HCT116 (cell line): ENCODE data around the gene HEPACAM2. TPM values are rescaled to one million over a fixed set of nuclear protein-coding genes. Genes with fewer than 3 reads are reported as not detected.

ENCODE experiments used
- ATAC-seq: fragments of 200-7000 bp; cut with Tn5 transposase; 2 replicates; pipeline ENCODE4 v1.9.1; 2020; ENCODE audit warnings: mild to moderate bottlenecking, moderate library complexity
- BruUV-seq: library from RNA; stranded (reverse); fragments of 400-500 nt; replicated peaks from 2 replicates; lab custom pipeline; 2021; lab: Mats Ljungman, UMichigan
- CTCF ChIA-PET: fragments of 300-600 bp; sonication (Branson Sonifier 250); formaldehyde crosslinking; loops from one replicate; lab custom pipeline; 2021; ENCODE audit warnings: antibody characterized with exemption; lab: Charles Lee
- POLR2A ChIA-PET: fragments of 300-600, 350-600 bp; sonication (Branson Sonifier 250); formaldehyde crosslinking; loops from one replicate; lab custom pipeline; 2021; ENCODE audit warnings: antibody characterized with exemption; lab: Charles Lee
- RAD21 ChIA-PET, 2 experiments: fragments of 300-600 bp; sonication (Branson Sonifier 250); formaldehyde crosslinking; loops; one replicate each; lab custom pipeline; 2023; ENCODE audit warnings: low total read pairs in 2 of 2; ENCODE audit not compliant: uncharacterized antibody in 2 of 2, unreplicated experiment in 2 of 2, low non-redundant PET in 1 of 2; lab: Charles Lee
- DNase-seq: peaks from one replicate; pipeline ENCODE4 v3.0.0-alpha.2; 2010; ENCODE audit warnings: low read depth, low spot score
- H2AFZ ChIP-seq: fragments of 200-600 bp; shearing (Covaris generic), sonication (generic); 2 replicates; pipeline ENCODE4 v1.6.1; 2017; ENCODE audit warnings: low read depth, mixed run types, mixed read lengths, antibody characterized with exemption, low read length; ENCODE audit not compliant: poor library complexity, severe bottlenecking
- H3K27ac ChIP-seq: 2 replicates; pipeline ENCODE4 v1.5.1; 2012; ENCODE audit warnings: low read depth, low read length
- H3K27me3 ChIP-seq: fragments of 200-600 bp; sonication (generic); 2 replicates; pipeline ENCODE4 v1.6.1; 2016; ENCODE audit warnings: mixed run types, low read length, mixed read lengths; ENCODE audit not compliant: insufficient read depth
- H3K36me3 ChIP-seq, 2 experiments: fragments of 200-500 bp in 1 of 2; fragments of 200-600 bp in 1 of 2; sonication (Bioruptor generic) in 1 of 2; sonication (generic) in 1 of 2; 2 replicates each; pipeline versions ENCODE4 v1.5.1 to v1.6.1; 2014 to 2016; ENCODE audit warnings: low read length in 2 of 2, inconsistent platforms in 1 of 2, mixed read lengths in 1 of 2, mixed run types in 1 of 2; ENCODE audit not compliant: insufficient read depth in 2 of 2, control insufficient read depth in 1 of 2
- H3K4me1 ChIP-seq, 2 experiments: fragments of 200-600 bp in 1 of 2; sonication (generic) in 1 of 2; 2 replicates each; pipeline versions ENCODE4 v1.5.1 to v1.6.1; 2012 to 2017; ENCODE audit warnings: low read length in 2 of 2, inconsistent platforms in 1 of 2, mild to moderate bottlenecking in 1 of 2, mixed read lengths in 1 of 2, mixed run types in 1 of 2, moderate library complexity in 1 of 2; ENCODE audit not compliant: insufficient read depth in 2 of 2, control insufficient read depth in 1 of 2
- H3K4me2 ChIP-seq: fragments of 200-600 bp; sonication (generic); 2 replicates; pipeline ENCODE4 v1.6.1; 2017; ENCODE audit warnings: mixed run types, low read length, mixed read lengths
- H3K4me3 ChIP-seq, 2 experiments: fragments of 200-600 bp in 1 of 2; sonication (generic) in 1 of 2; replicated peaks in 1 of 2; 2 replicates each; pipeline ENCODE4 v1.5.1; 2011 to 2016; ENCODE audit warnings: low read length in 2 of 2, control low read depth in 1 of 2, low read depth in 1 of 2, mild to moderate bottlenecking in 1 of 2, mixed read lengths in 1 of 2, mixed run types in 1 of 2
- H3K79me2 ChIP-seq: fragments of 200-600 bp; sonication (generic); 2 replicates; pipeline ENCODE4 v1.6.1; 2017; ENCODE audit warnings: mild to moderate bottlenecking, mixed run types, low read length, moderate library complexity, mixed read lengths; ENCODE audit not compliant: insufficient read depth
- H3K9ac ChIP-seq: fragments of 200-600 bp; sonication (generic); 2 replicates; pipeline ENCODE4 v1.6.1; 2016; ENCODE audit warnings: low read length, mixed read lengths
- H3K9me2 ChIP-seq: fragments of 200-600 bp; sonication (generic), shearing (Covaris generic); 2 replicates; pipeline ENCODE4 v1.6.1; 2017; ENCODE audit warnings: mixed run types, mild to moderate bottlenecking, moderate library complexity; ENCODE audit not compliant: insufficient read depth
- H3K9me3 ChIP-seq, 2 experiments: fragments of 200-500 bp in 1 of 2; fragments of 200-600 bp in 1 of 2; sonication (Bioruptor generic) in 1 of 2; sonication (generic) in 1 of 2; 2 replicates each; pipeline ENCODE4 v1.6.1; 2014 to 2017; ENCODE audit warnings: low read length in 2 of 2, mixed read lengths in 2 of 2, inconsistent platforms in 1 of 2, low read depth in 1 of 2, mild to moderate bottlenecking in 1 of 2, mixed run types in 1 of 2, moderate library complexity in 1 of 2; ENCODE audit not compliant: control insufficient read depth in 1 of 2, insufficient read depth in 1 of 2
- H4K20me1 ChIP-seq: fragments of 200-600 bp; sonication (generic), shearing (Covaris generic); 2 replicates; pipeline ENCODE4 v1.6.1; 2017; ENCODE audit warnings: mixed run types, mild to moderate bottlenecking, moderate library complexity; ENCODE audit not compliant: insufficient read depth
- CBX3 ChIP-seq: IDR thresholded peaks from 2 replicates; pipeline ENCODE4 v1.6.1; 2012; ENCODE audit warnings: low read depth
- CEBPB ChIP-seq: IDR thresholded peaks from 2 replicates; pipeline ENCODE4 v1.6.1; 2012; ENCODE audit warnings: low read depth
- ELF1 ChIP-seq: IDR thresholded peaks from 2 replicates; pipeline ENCODE4 v1.6.1; 2012; ENCODE audit warnings: low read depth, borderline replicate concordance
- EZH2 ChIP-seq: fragments of 200-600 bp; sonication (generic); IDR thresholded peaks from 2 replicates; pipeline ENCODE4 v1.6.1; 2017; ENCODE audit warnings: antibody characterized with exemption, mixed run types
- JUND ChIP-seq: IDR thresholded peaks from 2 replicates; pipeline ENCODE4 v1.6.1; 2012
- POLR2AphosphoS5 ChIP-seq: IDR thresholded peaks from 2 replicates; pipeline ENCODE4 v1.6.1; 2011; ENCODE audit warnings: mild to moderate bottlenecking, low read depth, low read length, moderate library complexity
- RAD21 ChIP-seq: IDR thresholded peaks from 2 replicates; pipeline ENCODE4 v1.6.1; 2012; ENCODE audit warnings: low read depth, mild to moderate bottlenecking
- SIN3A ChIP-seq: IDR thresholded peaks from 2 replicates; pipeline ENCODE4 v1.6.1; 2012; ENCODE audit warnings: low read depth
- SRF ChIP-seq: IDR thresholded peaks from 2 replicates; pipeline ENCODE4 v1.6.1; 2012; ENCODE audit warnings: low read depth
- TCF7L2 ChIP-seq: IDR thresholded peaks from 2 replicates; pipeline ENCODE4 v1.7.0; 2011; ENCODE audit warnings: borderline replicate concordance, inconsistent platforms; ENCODE audit not compliant: insufficient read depth, insufficient read length; ENCODE audit errors: extremely low read depth
- YY1 ChIP-seq: IDR thresholded peaks from 2 replicates; pipeline ENCODE4 v1.6.1; 2011; ENCODE audit warnings: low read length, low read depth, moderate library complexity, mild to moderate bottlenecking; ENCODE audit not compliant: insufficient replicate concordance; ENCODE audit errors: extremely low read depth
- intact Hi-C: fragments of 100-400 bp; cut with micrococcal nuclease; formaldehyde crosslinking; loops from 2 replicates; pipeline ENCODE4 v1.10.0; 2022
- total RNA-seq: library from RNA; stranded (reverse); gene quantifications from one replicate; pipeline ENCODE4 v1.2.1, GENCODE V29; 2021; ENCODE audit not compliant: unreplicated experiment
- TF ChIP-seq, protein P1 (sequence below): IDR thresholded peaks from 2 replicates; pipeline ENCODE4 v1.6.1; 2012; ENCODE audit warnings: low read depth
- TF ChIP-seq, protein P2 (sequence below): IDR thresholded peaks from 2 replicates; pipeline ENCODE4 v1.6.1; 2012
- TF ChIP-seq, protein P3 (sequence below): IDR thresholded peaks from 2 replicates; pipeline ENCODE4 v1.6.1; 2011; ENCODE audit warnings: mild to moderate bottlenecking, low read length, moderate library complexity; ENCODE audit not compliant: insufficient replicate concordance; ENCODE audit errors: extremely low read depth

HEPACAM2 gene
- total RNA-seq, 1 experiment from 2014 or later: not detected

DNA sequence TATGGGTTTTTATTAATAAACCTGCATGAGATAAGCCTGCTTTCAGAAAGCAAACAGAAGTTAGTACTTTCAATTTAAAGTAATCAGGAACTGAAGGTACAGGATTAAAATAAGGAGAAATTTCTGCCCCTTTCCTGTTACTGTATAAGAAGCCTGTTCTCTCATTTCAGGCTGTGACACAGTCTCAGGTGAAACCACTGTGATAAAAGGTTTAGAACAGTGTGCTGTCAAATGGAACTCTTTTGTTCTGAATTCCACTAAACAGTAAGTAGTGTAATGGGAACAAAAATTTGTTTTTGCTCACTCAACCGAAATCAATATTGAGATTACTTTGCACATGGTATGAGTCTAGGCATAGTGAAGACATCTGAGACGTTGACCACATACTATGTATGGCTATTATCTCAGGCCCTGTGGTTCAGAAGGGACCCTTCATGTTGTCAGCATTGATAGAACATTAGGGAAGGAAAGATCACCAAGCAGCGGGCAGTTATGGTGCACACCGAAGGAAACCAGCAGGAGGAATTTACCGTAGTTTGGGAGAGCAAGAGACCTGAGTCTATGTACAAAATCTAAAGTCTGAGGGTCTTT, 14.9 kb downstream of the HEPACAM2 start (continued):
- TF ChIP-seq, protein P1, sequence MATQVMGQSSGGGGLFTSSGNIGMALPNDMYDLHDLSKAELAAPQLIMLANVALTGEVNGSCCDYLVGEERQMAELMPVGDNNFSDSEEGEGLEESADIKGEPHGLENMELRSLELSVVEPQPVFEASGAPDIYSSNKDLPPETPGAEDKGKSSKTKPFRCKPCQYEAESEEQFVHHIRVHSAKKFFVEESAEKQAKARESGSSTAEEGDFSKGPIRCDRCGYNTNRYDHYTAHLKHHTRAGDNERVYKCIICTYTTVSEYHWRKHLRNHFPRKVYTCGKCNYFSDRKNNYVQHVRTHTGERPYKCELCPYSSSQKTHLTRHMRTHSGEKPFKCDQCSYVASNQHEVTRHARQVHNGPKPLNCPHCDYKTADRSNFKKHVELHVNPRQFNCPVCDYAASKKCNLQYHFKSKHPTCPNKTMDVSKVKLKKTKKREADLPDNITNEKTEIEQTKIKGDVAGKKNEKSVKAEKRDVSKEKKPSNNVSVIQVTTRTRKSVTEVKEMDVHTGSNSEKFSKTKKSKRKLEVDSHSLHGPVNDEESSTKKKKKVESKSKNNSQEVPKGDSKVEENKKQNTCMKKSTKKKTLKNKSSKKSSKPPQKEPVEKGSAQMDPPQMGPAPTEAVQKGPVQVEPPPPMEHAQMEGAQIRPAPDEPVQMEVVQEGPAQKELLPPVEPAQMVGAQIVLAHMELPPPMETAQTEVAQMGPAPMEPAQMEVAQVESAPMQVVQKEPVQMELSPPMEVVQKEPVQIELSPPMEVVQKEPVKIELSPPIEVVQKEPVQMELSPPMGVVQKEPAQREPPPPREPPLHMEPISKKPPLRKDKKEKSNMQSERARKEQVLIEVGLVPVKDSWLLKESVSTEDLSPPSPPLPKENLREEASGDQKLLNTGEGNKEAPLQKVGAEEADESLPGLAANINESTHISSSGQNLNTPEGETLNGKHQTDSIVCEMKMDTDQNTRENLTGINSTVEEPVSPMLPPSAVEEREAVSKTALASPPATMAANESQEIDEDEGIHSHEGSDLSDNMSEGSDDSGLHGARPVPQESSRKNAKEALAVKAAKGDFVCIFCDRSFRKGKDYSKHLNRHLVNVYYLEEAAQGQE: no peak
- TF ChIP-seq POLR2AphosphoS5 (no peak), JUND (no peak), SIN3A (no peak), YY1 (no peak)
- TF ChIP-seq, protein P2, sequence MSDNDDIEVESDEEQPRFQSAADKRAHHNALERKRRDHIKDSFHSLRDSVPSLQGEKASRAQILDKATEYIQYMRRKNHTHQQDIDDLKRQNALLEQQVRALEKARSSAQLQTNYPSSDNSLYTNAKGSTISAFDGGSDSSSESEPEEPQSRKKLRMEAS: no peak

DNA sequence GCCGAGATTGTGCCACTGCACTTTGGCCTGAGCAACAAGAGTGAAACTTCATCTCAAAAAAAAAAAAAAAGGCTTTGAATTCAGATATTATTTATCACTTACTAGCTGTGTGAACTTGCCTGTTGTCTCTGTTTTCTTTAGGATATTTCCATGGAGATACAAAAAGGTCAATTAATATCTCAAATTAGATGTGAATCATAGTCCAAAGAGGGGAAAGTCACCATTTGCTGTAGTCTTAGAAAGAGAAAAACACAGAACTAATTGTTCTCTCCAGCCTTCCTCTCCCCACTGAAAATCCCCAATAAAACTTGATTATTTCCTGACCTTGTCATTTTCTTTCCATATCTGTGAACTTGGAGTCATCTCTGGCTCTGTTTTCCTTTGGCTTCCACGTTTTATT, 21.2 kb downstream of the HEPACAM2 start:
- ATAC-seq (no peak), DNase-seq (no peak)
- Histone ChIP-seq H3K4me1 (no peaks in the 10 kb centered on the region), H3K9me3 (no peaks in the 10 kb centered on the region), H3K27ac (no peak overlapping the region), H3K4me2 (no peak overlapping the region), H3K36me3 (no peaks in the 10 kb centered on the region), H3K4me3 (no peak overlapping the region), H3K9ac (no peak overlapping the region), H4K20me1 (no peaks in the 10 kb centered on the region), H3K79me2 (no peaks in the 10 kb centered on the region), H2AFZ (no peak overlapping the region), H3K9me2 (no peaks in the 10 kb centered on the region), H3K27me3 (peaks cover 3% of the 10 kb centered on the region; the same call in 1 of the 2 replicates)
- ChIA-PET CTCF (no interaction called here), POLR2A (no interaction called here), RAD21 (no interaction called here)
- intact Hi-C loops: no loop called here
- no TSS peak for BruUV-seq
- TF ChIP-seq, protein P2: no peak
- TF ChIP-seq RAD21 (no peak), EZH2 (no peak), CBX3 (no peak), SRF (no peak), SIN3A (no peak), TCF7L2 (no peak), ELF1 (no peak), CEBPB (no peak)
- TF ChIP-seq, protein P3, sequence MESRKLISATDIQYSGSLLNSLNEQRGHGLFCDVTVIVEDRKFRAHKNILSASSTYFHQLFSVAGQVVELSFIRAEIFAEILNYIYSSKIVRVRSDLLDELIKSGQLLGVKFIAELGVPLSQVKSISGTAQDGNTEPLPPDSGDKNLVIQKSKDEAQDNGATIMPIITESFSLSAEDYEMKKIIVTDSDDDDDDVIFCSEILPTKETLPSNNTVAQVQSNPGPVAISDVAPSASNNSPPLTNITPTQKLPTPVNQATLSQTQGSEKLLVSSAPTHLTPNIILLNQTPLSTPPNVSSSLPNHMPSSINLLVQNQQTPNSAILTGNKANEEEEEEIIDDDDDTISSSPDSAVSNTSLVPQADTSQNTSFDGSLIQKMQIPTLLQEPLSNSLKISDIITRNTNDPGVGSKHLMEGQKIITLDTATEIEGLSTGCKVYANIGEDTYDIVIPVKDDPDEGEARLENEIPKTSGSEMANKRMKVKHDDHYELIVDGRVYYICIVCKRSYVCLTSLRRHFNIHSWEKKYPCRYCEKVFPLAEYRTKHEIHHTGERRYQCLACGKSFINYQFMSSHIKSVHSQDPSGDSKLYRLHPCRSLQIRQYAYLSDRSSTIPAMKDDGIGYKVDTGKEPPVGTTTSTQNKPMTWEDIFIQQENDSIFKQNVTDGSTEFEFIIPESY: no peak
- TF ChIP-seq, protein P1: no peak
